GM23338 (cell line): ENCODE data around the gene TMEM245. TPM values are rescaled to one million over a fixed set of nuclear protein-coding genes. Genes with fewer than 3 reads are reported as not detected.

ENCODE experiments used
- ATAC-seq: fragments of 200-7000 bp; cut with Tn5 transposase; 3 replicates; pipeline ENCODE4 v1.9.1; 2020
- DNase-seq: peaks from one replicate; pipeline ENCODE4 v3.0.0-alpha.2; 2015; ENCODE audit warnings: low spot score
- H2AFZ ChIP-seq: fragments of 200-600 bp; sonication (generic); 2 replicates; pipeline ENCODE4 v1.8.0; 2016; ENCODE audit warnings: antibody characterized with exemption, mild to moderate bottlenecking, moderate library complexity
- H3F3A ChIP-seq: fragments of 200-600 bp; sonication (generic); replicated peaks from 2 replicates; pipeline ENCODE4 v1.8.0; 2017; ENCODE audit warnings: antibody characterized with exemption, mixed run types, low read depth
- H3K27ac ChIP-seq: fragments of 200-600 bp; sonication (generic); 2 replicates; pipeline ENCODE4 v1.6.1; 2016; ENCODE audit warnings: low read depth
- H3K27me3 ChIP-seq: fragments of 200-600 bp; sonication (generic); 2 replicates; pipeline ENCODE4 v1.8.0; 2016; ENCODE audit warnings: mild to moderate bottlenecking, mixed run types, moderate library complexity; ENCODE audit not compliant: insufficient read depth
- H3K36me3 ChIP-seq: fragments of 200-600 bp; sonication (generic); 2 replicates; pipeline ENCODE4 v1.8.0; 2016; ENCODE audit warnings: mild to moderate bottlenecking; ENCODE audit not compliant: insufficient read depth
- H3K4me1 ChIP-seq: fragments of 200-600 bp; sonication (generic); 2 replicates; pipeline ENCODE4 v1.8.0; 2016; ENCODE audit warnings: mild to moderate bottlenecking, moderate library complexity; ENCODE audit not compliant: insufficient read depth
- H3K4me2 ChIP-seq: fragments of 200-600 bp; sonication (generic); 2 replicates; pipeline ENCODE4 v1.7.1; 2017; ENCODE audit warnings: mixed run types
- H3K4me3 ChIP-seq: fragments of 200-600 bp; sonication (generic); 2 replicates; pipeline ENCODE4 v1.6.1; 2016; ENCODE audit warnings: mixed run types
- H3K79me2 ChIP-seq: fragments of 200-600 bp; sonication (generic); replicated peaks from 2 replicates; pipeline ENCODE4 v1.8.0; 2017; ENCODE audit warnings: mild to moderate bottlenecking; ENCODE audit not compliant: insufficient read depth
- H3K9me2 ChIP-seq: fragments of 200-600 bp; sonication (generic); 2 replicates; pipeline ENCODE4 v1.8.0; 2017; ENCODE audit not compliant: insufficient read depth
- H4K20me1 ChIP-seq: fragments of 200-600 bp; sonication (generic); replicated peaks from 2 replicates; pipeline ENCODE4 v1.8.0; 2017; ENCODE audit warnings: mild to moderate bottlenecking; ENCODE audit not compliant: insufficient read depth
- H3K27ac Mint-ChIP-seq: 2 replicates; pipeline ENCODE4 v1.8.0; 2020; ENCODE audit warnings: inconsistent platforms, mild to moderate bottlenecking, moderate library complexity, mixed read lengths
- H3K27me3 Mint-ChIP-seq: 3 replicates; pipeline ENCODE4 v1.8.0; 2022; ENCODE audit warnings: low read depth, mild to moderate bottlenecking, moderate library complexity, mixed read lengths, inconsistent platforms; ENCODE audit not compliant: insufficient read depth, poor library complexity
- H3K36me3 Mint-ChIP-seq: 3 replicates; pipeline ENCODE4 v1.8.0; 2021; ENCODE audit warnings: low read depth, mild to moderate bottlenecking, inconsistent platforms, moderate library complexity, mixed read lengths
- H3K4me1 Mint-ChIP-seq: 3 replicates; pipeline ENCODE4 v1.8.0; 2020; ENCODE audit warnings: mild to moderate bottlenecking, inconsistent platforms, mixed read lengths
- H3K4me3 Mint-ChIP-seq: 3 replicates; pipeline ENCODE4 v1.8.0; 2021; ENCODE audit warnings: moderate library complexity, mild to moderate bottlenecking, inconsistent platforms, mixed read lengths
- H3K9me3 Mint-ChIP-seq: 3 replicates; pipeline ENCODE4 v1.8.0; 2020; ENCODE audit warnings: moderate library complexity, mild to moderate bottlenecking, inconsistent platforms, mixed read lengths
- CREB1 ChIP-seq: fragments of 250-450 bp; sonication (Bioruptor Pico); IDR thresholded peaks from 2 replicates; pipeline ENCODE4 v1.5.0; 2020; ENCODE audit warnings: low read depth, mild to moderate bottlenecking, moderate library complexity
- EZH2 ChIP-seq: fragments of 200-600 bp; sonication (generic); IDR thresholded peaks from one replicate; pipeline ENCODE4 v1.8.0; 2017; ENCODE audit warnings: antibody characterized with exemption, mild to moderate bottlenecking, low read depth; ENCODE audit not compliant: unreplicated experiment
- EZH2phosphoT487 ChIP-seq: fragments of 200-600 bp; sonication (generic); IDR thresholded peaks from one replicate; pipeline ENCODE4 v1.8.1; 2018; ENCODE audit warnings: antibody characterized with exemption; ENCODE audit not compliant: unreplicated experiment
- JUNB ChIP-seq: IDR thresholded peaks from one replicate; pipeline ENCODE4 v1.6.1; 2016; ENCODE audit warnings: antibody characterized with exemption; ENCODE audit not compliant: unreplicated experiment
- NANOG ChIP-seq: IDR thresholded peaks from 2 replicates; pipeline ENCODE4 v1.6.1; 2016; ENCODE audit warnings: antibody characterized with exemption, borderline replicate concordance
- POLR2AphosphoS5 ChIP-seq: IDR thresholded peaks from 2 replicates; pipeline ENCODE4 v1.6.1; 2016; ENCODE audit warnings: antibody characterized with exemption, low read depth
- STAT1 ChIP-seq: IDR thresholded peaks from one replicate; pipeline ENCODE4 v1.6.1; 2016; ENCODE audit warnings: antibody characterized with exemption; ENCODE audit not compliant: unreplicated experiment
- ZNF114 ChIP-seq: fragments of 250-450 bp; sonication (Bioruptor Pico); IDR thresholded peaks from 2 replicates; pipeline ENCODE4 v1.5.0; 2020; ENCODE audit warnings: mild to moderate bottlenecking, moderate library complexity
- ZNF331 ChIP-seq: fragments of 250-450 bp; sonication (Bioruptor Pico); IDR thresholded peaks from 2 replicates; pipeline ENCODE4 v1.5.0; 2020; ENCODE audit warnings: low read depth, mild to moderate bottlenecking, moderate library complexity
- polyA plus RNA-seq: library from polyadenylated mRNA; unstranded; fragments of >200 nt; fragmentation: Nextera tagmentation; extraction: Ambion mirVana; gene quantifications from 2 replicates; pipeline ENCODE4 v1.2.1, GENCODE V29; 2016
- total RNA-seq: library from RNA; depleted of rRNA; stranded (reverse); fragments of >200 nt; shearing (Covaris generic); gene quantifications from 2 replicates; pipeline ENCODE4 v1.2.3, GENCODE V29; 2014
- TF ChIP-seq, protein P1 (sequence below): IDR thresholded peaks from 2 replicates; pipeline ENCODE4 v1.6.1; 2016; ENCODE audit warnings: antibody characterized with exemption
- TF ChIP-seq, protein P2 (sequence below): IDR thresholded peaks from one replicate; pipeline ENCODE4 v1.6.1; 2018; ENCODE audit warnings: antibody characterized with exemption; ENCODE audit not compliant: unreplicated experiment
- TF ChIP-seq, protein P3 (sequence below): fragments of 250-450 bp; sonication (Bioruptor Pico); IDR thresholded peaks from 2 replicates; pipeline ENCODE4 v1.5.0; 2020; ENCODE audit warnings: mild to moderate bottlenecking, moderate library complexity
- TF ChIP-seq, protein P4 (sequence below), 2 experiments: fragments of 200-600 bp in 1 of 2; sonication (generic) in 1 of 2; conservative IDR thresholded peaks; 2 replicates each; pipeline versions ENCODE4 v1.5.1 to v1.6.1; 2016 to 2017; ENCODE audit warnings: antibody characterized with exemption in 2 of 2, low read depth in 2 of 2, mild to moderate bottlenecking in 2 of 2, moderate library complexity in 1 of 2

The TMEM245 gene
- total and polyA plus RNA-seq, 2 experiments from 2014 or later, result 17.3 to 64.1 TPM

DNA sequence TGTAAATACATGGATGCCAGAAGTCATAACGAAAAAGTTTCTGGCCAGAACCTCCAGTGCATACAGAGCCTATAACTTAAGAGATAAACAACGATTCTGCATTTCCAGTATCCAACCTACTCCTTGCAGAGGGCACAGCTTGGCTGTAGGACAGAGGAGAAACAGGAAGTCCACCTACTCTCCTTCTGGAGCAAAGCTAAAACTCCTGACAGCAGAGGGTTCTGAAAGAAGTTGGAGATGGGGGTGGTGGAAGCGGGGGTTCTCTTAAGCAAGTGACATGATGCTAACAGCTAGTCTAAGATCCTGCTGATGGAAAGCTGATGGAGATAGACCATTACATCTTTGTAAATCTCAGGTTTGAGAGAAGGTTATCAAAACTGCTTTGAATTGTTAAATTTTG lies 70.9 kb downstream of the TMEM245 start:
- TF ChIP-seq, protein P1, sequence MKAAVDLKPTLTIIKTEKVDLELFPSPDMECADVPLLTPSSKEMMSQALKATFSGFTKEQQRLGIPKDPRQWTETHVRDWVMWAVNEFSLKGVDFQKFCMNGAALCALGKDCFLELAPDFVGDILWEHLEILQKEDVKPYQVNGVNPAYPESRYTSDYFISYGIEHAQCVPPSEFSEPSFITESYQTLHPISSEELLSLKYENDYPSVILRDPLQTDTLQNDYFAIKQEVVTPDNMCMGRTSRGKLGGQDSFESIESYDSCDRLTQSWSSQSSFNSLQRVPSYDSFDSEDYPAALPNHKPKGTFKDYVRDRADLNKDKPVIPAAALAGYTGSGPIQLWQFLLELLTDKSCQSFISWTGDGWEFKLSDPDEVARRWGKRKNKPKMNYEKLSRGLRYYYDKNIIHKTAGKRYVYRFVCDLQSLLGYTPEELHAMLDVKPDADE, result no peak
- TF ChIP-seq JUNB (no peak), EZH2phosphoT487 (no peak), EZH2 (no peak), ZNF331 (no peak), CREB1 (CRISPR knock-in tag) (no peak), NANOG (no peak), ZNF114 (CRISPR knock-in tag) (no peak), POLR2AphosphoS5 (no peak), STAT1 (no peak)
- TF ChIP-seq, protein P2, sequence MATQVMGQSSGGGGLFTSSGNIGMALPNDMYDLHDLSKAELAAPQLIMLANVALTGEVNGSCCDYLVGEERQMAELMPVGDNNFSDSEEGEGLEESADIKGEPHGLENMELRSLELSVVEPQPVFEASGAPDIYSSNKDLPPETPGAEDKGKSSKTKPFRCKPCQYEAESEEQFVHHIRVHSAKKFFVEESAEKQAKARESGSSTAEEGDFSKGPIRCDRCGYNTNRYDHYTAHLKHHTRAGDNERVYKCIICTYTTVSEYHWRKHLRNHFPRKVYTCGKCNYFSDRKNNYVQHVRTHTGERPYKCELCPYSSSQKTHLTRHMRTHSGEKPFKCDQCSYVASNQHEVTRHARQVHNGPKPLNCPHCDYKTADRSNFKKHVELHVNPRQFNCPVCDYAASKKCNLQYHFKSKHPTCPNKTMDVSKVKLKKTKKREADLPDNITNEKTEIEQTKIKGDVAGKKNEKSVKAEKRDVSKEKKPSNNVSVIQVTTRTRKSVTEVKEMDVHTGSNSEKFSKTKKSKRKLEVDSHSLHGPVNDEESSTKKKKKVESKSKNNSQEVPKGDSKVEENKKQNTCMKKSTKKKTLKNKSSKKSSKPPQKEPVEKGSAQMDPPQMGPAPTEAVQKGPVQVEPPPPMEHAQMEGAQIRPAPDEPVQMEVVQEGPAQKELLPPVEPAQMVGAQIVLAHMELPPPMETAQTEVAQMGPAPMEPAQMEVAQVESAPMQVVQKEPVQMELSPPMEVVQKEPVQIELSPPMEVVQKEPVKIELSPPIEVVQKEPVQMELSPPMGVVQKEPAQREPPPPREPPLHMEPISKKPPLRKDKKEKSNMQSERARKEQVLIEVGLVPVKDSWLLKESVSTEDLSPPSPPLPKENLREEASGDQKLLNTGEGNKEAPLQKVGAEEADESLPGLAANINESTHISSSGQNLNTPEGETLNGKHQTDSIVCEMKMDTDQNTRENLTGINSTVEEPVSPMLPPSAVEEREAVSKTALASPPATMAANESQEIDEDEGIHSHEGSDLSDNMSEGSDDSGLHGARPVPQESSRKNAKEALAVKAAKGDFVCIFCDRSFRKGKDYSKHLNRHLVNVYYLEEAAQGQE, result no peak
- TF ChIP-seq, protein P3, sequence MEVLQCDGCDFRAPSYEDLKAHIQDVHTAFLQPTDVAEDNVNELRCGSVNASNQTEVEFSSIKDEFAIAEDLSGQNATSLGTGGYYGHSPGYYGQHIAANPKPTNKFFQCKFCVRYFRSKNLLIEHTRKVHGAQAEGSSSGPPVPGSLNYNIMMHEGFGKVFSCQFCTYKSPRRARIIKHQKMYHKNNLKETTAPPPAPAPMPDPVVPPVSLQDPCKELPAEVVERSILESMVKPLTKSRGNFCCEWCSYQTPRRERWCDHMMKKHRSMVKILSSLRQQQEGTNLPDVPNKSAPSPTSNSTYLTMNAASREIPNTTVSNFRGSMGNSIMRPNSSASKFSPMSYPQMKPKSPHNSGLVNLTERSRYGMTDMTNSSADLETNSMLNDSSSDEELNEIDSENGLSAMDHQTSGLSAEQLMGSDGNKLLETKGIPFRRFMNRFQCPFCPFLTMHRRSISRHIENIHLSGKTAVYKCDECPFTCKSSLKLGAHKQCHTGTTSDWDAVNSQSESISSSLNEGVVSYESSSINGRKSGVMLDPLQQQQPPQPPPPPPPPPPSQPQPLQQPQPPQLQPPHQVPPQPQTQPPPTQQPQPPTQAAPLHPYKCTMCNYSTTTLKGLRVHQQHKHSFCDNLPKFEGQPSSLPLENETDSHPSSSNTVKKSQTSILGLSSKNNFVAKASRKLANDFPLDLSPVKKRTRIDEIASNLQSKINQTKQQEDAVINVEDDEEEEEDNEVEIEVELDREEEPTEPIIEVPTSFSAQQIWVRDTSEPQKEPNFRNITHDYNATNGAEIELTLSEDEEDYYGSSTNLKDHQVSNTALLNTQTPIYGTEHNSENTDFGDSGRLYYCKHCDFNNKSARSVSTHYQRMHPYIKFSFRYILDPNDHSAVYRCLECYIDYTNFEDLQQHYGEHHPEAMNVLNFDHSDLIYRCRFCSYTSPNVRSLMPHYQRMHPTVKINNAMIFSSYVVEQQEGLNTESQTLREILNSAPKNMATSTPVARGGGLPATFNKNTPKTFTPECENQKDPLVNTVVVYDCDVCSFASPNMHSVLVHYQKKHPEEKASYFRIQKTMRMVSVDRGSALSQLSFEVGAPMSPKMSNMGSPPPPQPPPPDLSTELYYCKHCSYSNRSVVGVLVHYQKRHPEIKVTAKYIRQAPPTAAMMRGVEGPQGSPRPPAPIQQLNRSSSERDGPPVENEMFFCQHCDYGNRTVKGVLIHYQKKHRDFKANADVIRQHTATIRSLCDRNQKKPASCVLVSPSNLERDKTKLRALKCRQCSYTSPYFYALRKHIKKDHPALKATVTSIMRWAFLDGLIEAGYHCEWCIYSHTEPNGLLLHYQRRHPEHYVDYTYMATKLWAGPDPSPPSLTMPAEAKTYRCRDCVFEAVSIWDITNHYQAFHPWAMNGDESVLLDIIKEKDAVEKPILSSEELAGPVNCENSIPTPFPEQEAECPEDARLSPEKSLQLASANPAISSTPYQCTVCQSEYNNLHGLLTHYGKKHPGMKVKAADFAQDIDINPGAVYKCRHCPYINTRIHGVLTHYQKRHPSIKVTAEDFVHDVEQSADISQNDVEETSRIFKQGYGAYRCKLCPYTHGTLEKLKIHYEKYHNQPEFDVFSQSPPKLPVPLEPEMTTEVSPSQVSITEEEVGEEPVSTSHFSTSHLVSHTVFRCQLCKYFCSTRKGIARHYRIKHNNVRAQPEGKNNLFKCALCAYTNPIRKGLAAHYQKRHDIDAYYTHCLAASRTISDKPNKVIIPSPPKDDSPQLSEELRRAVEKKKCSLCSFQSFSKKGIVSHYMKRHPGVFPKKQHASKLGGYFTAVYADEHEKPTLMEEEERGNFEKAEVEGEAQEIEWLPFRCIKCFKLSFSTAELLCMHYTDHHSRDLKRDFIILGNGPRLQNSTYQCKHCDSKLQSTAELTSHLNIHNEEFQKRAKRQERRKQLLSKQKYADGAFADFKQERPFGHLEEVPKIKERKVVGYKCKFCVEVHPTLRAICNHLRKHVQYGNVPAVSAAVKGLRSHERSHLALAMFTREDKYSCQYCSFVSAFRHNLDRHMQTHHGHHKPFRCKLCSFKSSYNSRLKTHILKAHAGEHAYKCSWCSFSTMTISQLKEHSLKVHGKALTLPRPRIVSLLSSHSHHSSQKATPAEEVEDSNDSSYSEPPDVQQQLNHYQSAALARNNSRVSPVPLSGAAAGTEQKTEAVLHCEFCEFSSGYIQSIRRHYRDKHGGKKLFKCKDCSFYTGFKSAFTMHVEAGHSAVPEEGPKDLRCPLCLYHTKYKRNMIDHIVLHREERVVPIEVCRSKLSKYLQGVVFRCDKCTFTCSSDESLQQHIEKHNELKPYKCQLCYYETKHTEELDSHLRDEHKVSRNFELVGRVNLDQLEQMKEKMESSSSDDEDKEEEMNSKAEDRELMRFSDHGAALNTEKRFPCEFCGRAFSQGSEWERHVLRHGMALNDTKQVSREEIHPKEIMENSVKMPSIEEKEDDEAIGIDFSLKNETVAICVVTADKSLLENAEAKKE (CRISPR knock-in tag), result no peak
- TF ChIP-seq, protein P4, sequence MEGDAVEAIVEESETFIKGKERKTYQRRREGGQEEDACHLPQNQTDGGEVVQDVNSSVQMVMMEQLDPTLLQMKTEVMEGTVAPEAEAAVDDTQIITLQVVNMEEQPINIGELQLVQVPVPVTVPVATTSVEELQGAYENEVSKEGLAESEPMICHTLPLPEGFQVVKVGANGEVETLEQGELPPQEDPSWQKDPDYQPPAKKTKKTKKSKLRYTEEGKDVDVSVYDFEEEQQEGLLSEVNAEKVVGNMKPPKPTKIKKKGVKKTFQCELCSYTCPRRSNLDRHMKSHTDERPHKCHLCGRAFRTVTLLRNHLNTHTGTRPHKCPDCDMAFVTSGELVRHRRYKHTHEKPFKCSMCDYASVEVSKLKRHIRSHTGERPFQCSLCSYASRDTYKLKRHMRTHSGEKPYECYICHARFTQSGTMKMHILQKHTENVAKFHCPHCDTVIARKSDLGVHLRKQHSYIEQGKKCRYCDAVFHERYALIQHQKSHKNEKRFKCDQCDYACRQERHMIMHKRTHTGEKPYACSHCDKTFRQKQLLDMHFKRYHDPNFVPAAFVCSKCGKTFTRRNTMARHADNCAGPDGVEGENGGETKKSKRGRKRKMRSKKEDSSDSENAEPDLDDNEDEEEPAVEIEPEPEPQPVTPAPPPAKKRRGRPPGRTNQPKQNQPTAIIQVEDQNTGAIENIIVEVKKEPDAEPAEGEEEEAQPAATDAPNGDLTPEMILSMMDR (conservative IDR thresholded peaks at IDR 0.05; ENCODE audit: low read depth in 2 of 2), result no peak
- peaks cover 82% of the 10 kb centered on the region for H3K36me3 Mint-ChIP-seq
- Histone ChIP-seq H3K4me2 (no peak overlapping the region), H3K4me3 (no peak overlapping the region), H3K79me2 (peaks cover 6% of the 10 kb centered on the region), H3K27ac (no peak overlapping the region), H3K27me3 (no peaks in the 10 kb centered on the region), H3F3A (no peaks in the 10 kb centered on the region), H3K4me1 (peaks cover 7% of the 10 kb centered on the region), H2AFZ (no peak overlapping the region), H4K20me1 (peaks cover 14% of the 10 kb centered on the region), H3K36me3 (peaks cover 74% of the 10 kb centered on the region), H3K9me2 (no peaks in the 10 kb centered on the region)
- no peak for ATAC-seq
- no peak overlapping the region for H3K27ac Mint-ChIP-seq
- peaks cover 4% of the 10 kb centered on the region for H3K4me1 Mint-ChIP-seq
- H3K27me3 Mint-ChIP-seq, result no peaks in the 10 kb centered on the region
- no peak overlapping the region for H3K4me3 Mint-ChIP-seq
- DNase-seq, result no peak
- no peaks in the 10 kb centered on the region for H3K9me3 Mint-ChIP-seq
